ENCODE results near the gene FMO1. TPM values are rescaled to one million over a fixed set of nuclear protein-coding genes. Genes with fewer than 3 reads are reported as not detected.

The FMO1 gene
- total and polyA plus RNA-seq, 2 of the 8 experiments (the other 6 are each of a cell fraction or from before 2014, with no cell fraction given), result 0.11 TPM; not detected in 1

DNA sequence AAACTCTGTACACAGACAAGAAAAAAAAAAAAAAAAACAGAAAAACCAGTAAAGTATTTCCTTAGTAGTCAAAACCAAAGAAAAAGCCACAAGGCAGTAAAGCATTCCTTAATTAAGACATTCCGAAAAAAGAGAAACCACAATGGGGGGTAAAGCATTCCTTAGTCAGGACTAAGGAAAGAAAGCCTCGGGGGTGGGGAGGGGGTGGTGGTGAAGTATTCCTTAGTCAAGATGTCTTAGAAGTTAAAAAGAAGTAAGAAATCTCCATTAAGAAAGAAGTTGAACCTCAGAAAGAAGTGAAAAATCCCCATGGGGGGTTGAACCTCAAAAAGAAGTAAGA lies 28.2 kb upstream of the FMO1 start (continued):
- TF ChIP-seq, protein P1, sequence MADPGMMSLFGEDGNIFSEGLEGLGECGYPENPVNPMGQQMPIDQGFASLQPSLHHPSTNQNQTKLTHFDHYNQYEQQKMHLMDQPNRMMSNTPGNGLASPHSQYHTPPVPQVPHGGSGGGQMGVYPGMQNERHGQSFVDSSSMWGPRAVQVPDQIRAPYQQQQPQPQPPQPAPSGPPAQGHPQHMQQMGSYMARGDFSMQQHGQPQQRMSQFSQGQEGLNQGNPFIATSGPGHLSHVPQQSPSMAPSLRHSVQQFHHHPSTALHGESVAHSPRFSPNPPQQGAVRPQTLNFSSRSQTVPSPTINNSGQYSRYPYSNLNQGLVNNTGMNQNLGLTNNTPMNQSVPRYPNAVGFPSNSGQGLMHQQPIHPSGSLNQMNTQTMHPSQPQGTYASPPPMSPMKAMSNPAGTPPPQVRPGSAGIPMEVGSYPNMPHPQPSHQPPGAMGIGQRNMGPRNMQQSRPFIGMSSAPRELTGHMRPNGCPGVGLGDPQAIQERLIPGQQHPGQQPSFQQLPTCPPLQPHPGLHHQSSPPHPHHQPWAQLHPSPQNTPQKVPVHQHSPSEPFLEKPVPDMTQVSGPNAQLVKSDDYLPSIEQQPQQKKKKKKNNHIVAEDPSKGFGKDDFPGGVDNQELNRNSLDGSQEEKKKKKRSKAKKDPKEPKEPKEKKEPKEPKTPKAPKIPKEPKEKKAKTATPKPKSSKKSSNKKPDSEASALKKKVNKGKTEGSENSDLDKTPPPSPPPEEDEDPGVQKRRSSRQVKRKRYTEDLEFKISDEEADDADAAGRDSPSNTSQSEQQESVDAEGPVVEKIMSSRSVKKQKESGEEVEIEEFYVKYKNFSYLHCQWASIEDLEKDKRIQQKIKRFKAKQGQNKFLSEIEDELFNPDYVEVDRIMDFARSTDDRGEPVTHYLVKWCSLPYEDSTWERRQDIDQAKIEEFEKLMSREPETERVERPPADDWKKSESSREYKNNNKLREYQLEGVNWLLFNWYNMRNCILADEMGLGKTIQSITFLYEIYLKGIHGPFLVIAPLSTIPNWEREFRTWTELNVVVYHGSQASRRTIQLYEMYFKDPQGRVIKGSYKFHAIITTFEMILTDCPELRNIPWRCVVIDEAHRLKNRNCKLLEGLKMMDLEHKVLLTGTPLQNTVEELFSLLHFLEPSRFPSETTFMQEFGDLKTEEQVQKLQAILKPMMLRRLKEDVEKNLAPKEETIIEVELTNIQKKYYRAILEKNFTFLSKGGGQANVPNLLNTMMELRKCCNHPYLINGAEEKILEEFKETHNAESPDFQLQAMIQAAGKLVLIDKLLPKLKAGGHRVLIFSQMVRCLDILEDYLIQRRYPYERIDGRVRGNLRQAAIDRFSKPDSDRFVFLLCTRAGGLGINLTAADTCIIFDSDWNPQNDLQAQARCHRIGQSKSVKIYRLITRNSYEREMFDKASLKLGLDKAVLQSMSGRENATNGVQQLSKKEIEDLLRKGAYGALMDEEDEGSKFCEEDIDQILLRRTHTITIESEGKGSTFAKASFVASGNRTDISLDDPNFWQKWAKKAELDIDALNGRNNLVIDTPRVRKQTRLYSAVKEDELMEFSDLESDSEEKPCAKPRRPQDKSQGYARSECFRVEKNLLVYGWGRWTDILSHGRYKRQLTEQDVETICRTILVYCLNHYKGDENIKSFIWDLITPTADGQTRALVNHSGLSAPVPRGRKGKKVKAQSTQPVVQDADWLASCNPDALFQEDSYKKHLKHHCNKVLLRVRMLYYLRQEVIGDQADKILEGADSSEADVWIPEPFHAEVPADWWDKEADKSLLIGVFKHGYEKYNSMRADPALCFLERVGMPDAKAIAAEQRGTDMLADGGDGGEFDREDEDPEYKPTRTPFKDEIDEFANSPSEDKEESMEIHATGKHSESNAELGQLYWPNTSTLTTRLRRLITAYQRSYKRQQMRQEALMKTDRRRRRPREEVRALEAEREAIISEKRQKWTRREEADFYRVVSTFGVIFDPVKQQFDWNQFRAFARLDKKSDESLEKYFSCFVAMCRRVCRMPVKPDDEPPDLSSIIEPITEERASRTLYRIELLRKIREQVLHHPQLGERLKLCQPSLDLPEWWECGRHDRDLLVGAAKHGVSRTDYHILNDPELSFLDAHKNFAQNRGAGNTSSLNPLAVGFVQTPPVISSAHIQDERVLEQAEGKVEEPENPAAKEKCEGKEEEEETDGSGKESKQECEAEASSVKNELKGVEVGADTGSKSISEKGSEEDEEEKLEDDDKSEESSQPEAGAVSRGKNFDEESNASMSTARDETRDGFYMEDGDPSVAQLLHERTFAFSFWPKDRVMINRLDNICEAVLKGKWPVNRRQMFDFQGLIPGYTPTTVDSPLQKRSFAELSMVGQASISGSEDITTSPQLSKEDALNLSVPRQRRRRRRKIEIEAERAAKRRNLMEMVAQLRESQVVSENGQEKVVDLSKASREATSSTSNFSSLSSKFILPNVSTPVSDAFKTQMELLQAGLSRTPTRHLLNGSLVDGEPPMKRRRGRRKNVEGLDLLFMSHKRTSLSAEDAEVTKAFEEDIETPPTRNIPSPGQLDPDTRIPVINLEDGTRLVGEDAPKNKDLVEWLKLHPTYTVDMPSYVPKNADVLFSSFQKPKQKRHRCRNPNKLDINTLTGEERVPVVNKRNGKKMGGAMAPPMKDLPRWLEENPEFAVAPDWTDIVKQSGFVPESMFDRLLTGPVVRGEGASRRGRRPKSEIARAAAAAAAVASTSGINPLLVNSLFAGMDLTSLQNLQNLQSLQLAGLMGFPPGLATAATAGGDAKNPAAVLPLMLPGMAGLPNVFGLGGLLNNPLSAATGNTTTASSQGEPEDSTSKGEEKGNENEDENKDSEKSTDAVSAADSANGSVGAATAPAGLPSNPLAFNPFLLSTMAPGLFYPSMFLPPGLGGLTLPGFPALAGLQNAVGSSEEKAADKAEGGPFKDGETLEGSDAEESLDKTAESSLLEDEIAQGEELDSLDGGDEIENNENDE (IDR thresholded peaks at IDR 0.05; ENCODE audit: insufficient replicate concordance, low read length), result peak; percentile 89
- no peak for TF ChIP-seq JUN (IDR thresholded peaks at IDR 0.05; ENCODE audit: low read depth, low read length)
- TF ChIP-seq, protein P2, sequence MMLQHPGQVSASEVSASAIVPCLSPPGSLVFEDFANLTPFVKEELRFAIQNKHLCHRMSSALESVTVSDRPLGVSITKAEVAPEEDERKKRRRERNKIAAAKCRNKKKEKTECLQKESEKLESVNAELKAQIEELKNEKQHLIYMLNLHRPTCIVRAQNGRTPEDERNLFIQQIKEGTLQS (IDR thresholded peaks at IDR 0.05; ENCODE audit: insufficient read depth, low read depth, low read length), result no peak
- no peak for TF ChIP-seq NANOG (IDR thresholded peaks at IDR 0.05; ENCODE audit: insufficient read depth, low read depth, low read length, poor library complexity, severe bottlenecking)
- TF ChIP-seq CHD1 (IDR thresholded peaks at IDR 0.05; ENCODE audit: low read depth, low read length), result no peak

All from H1 (cell line).